Endothelial cell of umbilical vein (primary cell): ENCODE data around the gene MASTL. TPM values are rescaled to one million over a fixed set of nuclear protein-coding genes. Genes with fewer than 3 reads are reported as not detected.

Experiments
- BruUV-seq: library from RNA; stranded (reverse); fragments of 400-500 nt; replicated peaks from 2 replicates; lab custom pipeline; 2021; lab: Mats Ljungman, UMichigan
- CTCF ChIA-PET: fragments of 300-600, 350-600 bp; sonication (Branson Sonifier 250); formaldehyde crosslinking; loops from one replicate; lab custom pipeline; 2021; ENCODE audit warnings: antibody characterized with exemption, inconsistent platforms; lab: Charles Lee
- POLR2A ChIA-PET: fragments of 300-600, 350-600 bp; sonication (Branson Sonifier 250); formaldehyde crosslinking; loops from one replicate; lab custom pipeline; 2021; ENCODE audit warnings: antibody characterized with exemption, inconsistent platforms; lab: Charles Lee
- DNase-seq: peaks from one replicate; pipeline ENCODE4 v3.0.0-alpha.2; 2011; ENCODE audit warnings: low read depth, low spot score
- FAIRE-seq: peaks from 2 replicates; lab custom pipeline; 2011; peaks lifted over from hg19 to GRCh38; lab: Jason Lieb, UNC
- H2AFZ ChIP-seq: 2 replicates; pipeline ENCODE4 v1.6.0; 2012; ENCODE audit warnings: low read depth, low read length, control low read depth, inconsistent platforms
- H3K27ac ChIP-seq: 2 replicates; pipeline ENCODE4 v1.5.1; 2011; ENCODE audit warnings: low read depth, mild to moderate bottlenecking, control low read depth, low read length, moderate library complexity; ENCODE audit not compliant: insufficient read depth
- H3K27me3 ChIP-seq, 2 experiments: 2 replicates each; pipeline versions ENCODE4 v1.6.0 to v1.6.1; 2011; ENCODE audit warnings: low read length in 2 of 2, mixed read lengths in 1 of 2; ENCODE audit not compliant: control insufficient read depth in 2 of 2, insufficient read depth in 2 of 2
- H3K36me3 ChIP-seq, 2 experiments: 2 replicates in 1 of 2; 3 replicates in 1 of 2; pipeline ENCODE4 v1.5.1; 2011; ENCODE audit warnings: low read length in 2 of 2, mild to moderate bottlenecking in 1 of 2, moderate library complexity in 1 of 2; ENCODE audit not compliant: control insufficient read depth in 2 of 2, insufficient read depth in 2 of 2; ENCODE audit errors: extremely low read depth in 1 of 2
- H3K4me1 ChIP-seq: 3 replicates; pipeline ENCODE4 v1.5.1; 2011; ENCODE audit warnings: mild to moderate bottlenecking, low read length; ENCODE audit not compliant: control insufficient read depth, insufficient read depth; ENCODE audit errors: extremely low read depth
- H3K4me2 ChIP-seq: 2 replicates; pipeline ENCODE4 v1.6.1; 2011; ENCODE audit warnings: low read length, control low read depth, mixed read lengths; ENCODE audit not compliant: insufficient read depth
- H3K4me3 ChIP-seq, 3 experiments: fragments of 200-600 bp in 1 of 3; sonication (generic), shearing (Covaris generic) in 1 of 3; replicated peaks in 1 of 3; 2 replicates each; pipeline ENCODE4 v1.5.1; 2011 to 2016; ENCODE audit warnings: control low read depth in 3 of 3, low read length in 3 of 3, mild to moderate bottlenecking in 2 of 3, inconsistent platforms in 1 of 3, low read depth in 1 of 3, moderate library complexity in 1 of 3; ENCODE audit not compliant: insufficient read depth in 1 of 3
- H3K79me2 ChIP-seq: 2 replicates; pipeline ENCODE4 v1.6.0; 2012; ENCODE audit warnings: low read length, inconsistent platforms; ENCODE audit not compliant: control insufficient read depth, insufficient read depth
- H3K9ac ChIP-seq: replicated peaks from 2 replicates; pipeline ENCODE3; 2011; ENCODE audit warnings: low read length, control low read depth; ENCODE audit not compliant: insufficient read depth; ENCODE audit errors: extremely low read depth
- H3K9me1 ChIP-seq: replicated peaks from 3 replicates; pipeline ENCODE4 v1.6.0; 2011; ENCODE audit warnings: mild to moderate bottlenecking, low read length; ENCODE audit not compliant: control insufficient read depth, insufficient read depth; ENCODE audit errors: extremely low read depth
- H3K9me3 ChIP-seq: replicated peaks from 2 replicates; pipeline ENCODE4 v1.5.1; 2012; ENCODE audit warnings: low read length, inconsistent platforms; ENCODE audit not compliant: control insufficient read depth, insufficient read depth
- H4K20me1 ChIP-seq: replicated peaks from 2 replicates; pipeline ENCODE3; 2011; ENCODE audit warnings: mild to moderate bottlenecking, low read length; ENCODE audit not compliant: control insufficient read depth, insufficient read depth; ENCODE audit errors: extremely low read depth
- CTCF ChIP-seq, 2 donors: IDR thresholded peaks; 1 replicate in 1 of 2; 2 replicates in 1 of 2; pipeline ENCODE4 v1.5.1; 2011; ENCODE audit warnings: low read length in 2 of 2, mild to moderate bottlenecking in 2 of 2, moderate library complexity in 2 of 2, control low read depth in 1 of 2, inconsistent platforms in 1 of 2, low read depth in 1 of 2; ENCODE audit not compliant: insufficient read depth in 1 of 2; ENCODE audit errors: extremely low read depth in 1 of 2
- EZH2 ChIP-seq: IDR thresholded peaks from 2 replicates; pipeline ENCODE4 v1.6.1; 2012; ENCODE audit warnings: borderline replicate concordance, low read depth, mild to moderate bottlenecking, moderate library complexity, low read length, inconsistent platforms; ENCODE audit not compliant: severe bottlenecking
- FOS ChIP-seq: IDR thresholded peaks from 2 replicates; pipeline ENCODE4 v1.6.1; 2011; ENCODE audit warnings: mild to moderate bottlenecking, low read length, moderate library complexity, borderline replicate concordance; ENCODE audit not compliant: insufficient read depth
- GATA2 ChIP-seq: IDR thresholded peaks from 2 replicates; pipeline ENCODE4 v1.7.0; 2011; ENCODE audit warnings: low read depth, mild to moderate bottlenecking, moderate library complexity, mixed read lengths, low read length; ENCODE audit not compliant: insufficient read length, insufficient read depth
- JUN ChIP-seq: IDR thresholded peaks from 2 replicates; pipeline ENCODE4 v1.6.1; 2011; ENCODE audit warnings: borderline replicate concordance, low read depth; ENCODE audit not compliant: insufficient read length, insufficient read depth
- MYC ChIP-seq: IDR thresholded peaks from one replicate; pipeline ENCODE4 v1.6.1; 2011; ENCODE audit warnings: mild to moderate bottlenecking, low read depth, low read length
- POLR2A ChIP-seq: IDR thresholded peaks from 2 replicates; pipeline ENCODE4 v1.6.1; 2012; ENCODE audit warnings: low read depth, mild to moderate bottlenecking, control low read depth, low read length
- POLR2AphosphoS5 ChIP-seq: IDR thresholded peaks from 2 replicates; pipeline ENCODE4 v1.6.1; 2012; ENCODE audit warnings: low read depth, mild to moderate bottlenecking, control low read depth, low read length, moderate library complexity; ENCODE audit not compliant: insufficient read depth
- dilution Hi-C: fragments of 300-500 bp; cut with MboI; formaldehyde crosslinking; loops from one replicate; pipeline ENCODE4 v1.15.0; 2019; ENCODE audit warnings: low sequenced_read_pairs; ENCODE audit not compliant: extremely low pct_ligation_motif_present
- intact Hi-C: fragments of 100-400 bp; cut with micrococcal nuclease; formaldehyde crosslinking; loops from one replicate; pipeline ENCODE4 v1.10.0; 2022
- polyA plus RNA-seq, 4 experiments: library from polyadenylated mRNA; depleted of rRNA in 3 of 4; stranded (reverse) in 3 of 4; unstranded in 1 of 4; fragments of >200 nt; gene quantifications; 2 replicates each; pipeline versions ENCODE4 v1.2.1 to v1.2.3, GENCODE V29; 2011 to 2012; ENCODE audit warnings: missing spikeins in 1 of 4
- total RNA-seq: library from RNA; stranded (reverse); gene quantifications from 2 replicates; pipeline ENCODE4 v1.2.3, GENCODE V29; 2021
- TF ChIP-seq, protein P1 (sequence below): IDR thresholded peaks from 2 replicates; pipeline ENCODE4 v1.6.1; 2011; ENCODE audit not compliant: insufficient read depth, insufficient read length

The MASTL gene
- total and polyA plus RNA-seq, 2 donors (not counting 3 experiments of a cell fraction or from before 2014, with no cell fraction given) = 5.4 to 17.8 TPM

- H3K9ac ChIP-seq = no peak overlapping the region
- dilution Hi-C loops = no loop called here
- H3K4me1 ChIP-seq = no peaks in the 10 kb centered on the region
- no peaks in the 10 kb centered on the region for H3K79me2 ChIP-seq
- H3K27me3 ChIP-seq = no peaks in the 10 kb centered on the region
- CTCF ChIA-PET = interaction anchor here (0.9 kb wide), 1 partner anchor 36 kb away, joined by 3 read pairs; no protein-coding TSS in a partner anchor
- H3K4me3 ChIP-seq = no peak overlapping the region
- no peak for FAIRE-seq
- no peaks in the 10 kb centered on the region for H3K9me1 ChIP-seq
- H3K27ac ChIP-seq = no peak overlapping the region
- peaks cover 0 to 8% of the 10 kb centered on the region in 2 experiments for H3K36me3 ChIP-seq
- no peaks in the 10 kb centered on the region for H4K20me1 ChIP-seq
- H3K4me2 ChIP-seq = no peak overlapping the region
- DNase-seq = no peak
- H2AFZ ChIP-seq = no peak overlapping the region
- BruUV-seq = no TSS peak
- TF ChIP-seq, protein P1, sequence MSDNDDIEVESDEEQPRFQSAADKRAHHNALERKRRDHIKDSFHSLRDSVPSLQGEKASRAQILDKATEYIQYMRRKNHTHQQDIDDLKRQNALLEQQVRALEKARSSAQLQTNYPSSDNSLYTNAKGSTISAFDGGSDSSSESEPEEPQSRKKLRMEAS = no peak
- no peak for TF ChIP-seq JUN
- no peak for TF ChIP-seq POLR2A
- TF ChIP-seq GATA2 = no peak
- no peak for TF ChIP-seq EZH2
- no peak for TF ChIP-seq POLR2AphosphoS5
- no peak for TF ChIP-seq MYC
- TF ChIP-seq FOS = no peak
- TF ChIP-seq CTCF (IDR thresholded peaks at IDR 0.05; ENCODE audit: extremely low read depth in 1 of 2, insufficient read depth in 1 of 2, low read depth in 1 of 2, low read length in 2 of 2) = no peak
- POLR2A ChIA-PET = no interaction called here
- intact Hi-C loops = no loop called here
- H3K9me3 ChIP-seq = no peaks in the 10 kb centered on the region
These were observed 33.1 kb downstream of the MASTL start for GRCh38 chr10:27188259-27188658.
